Measurements from ENCODE around the gene HSDL2.

DNA sequence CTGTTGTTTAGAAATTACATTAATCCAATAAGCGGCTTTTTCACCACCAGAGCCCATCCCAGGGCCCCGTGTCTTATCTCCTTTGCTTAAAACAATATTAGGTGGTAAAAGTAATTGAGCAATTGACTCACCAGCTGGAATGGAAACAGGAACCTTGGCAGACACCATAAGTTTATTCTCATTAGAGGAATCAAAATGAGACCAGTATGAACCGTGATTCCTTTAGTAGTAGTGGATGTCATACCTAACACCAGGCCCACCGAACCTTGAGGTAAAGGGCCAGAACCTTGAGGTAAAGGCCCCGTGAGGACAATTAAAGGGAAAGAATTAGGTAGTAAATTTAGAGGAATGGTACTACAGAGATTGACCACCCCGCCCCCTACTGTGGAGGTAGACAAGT lies 16.5 kb downstream of the HSDL2 start:
- TF ChIP-seq, protein P1, sequence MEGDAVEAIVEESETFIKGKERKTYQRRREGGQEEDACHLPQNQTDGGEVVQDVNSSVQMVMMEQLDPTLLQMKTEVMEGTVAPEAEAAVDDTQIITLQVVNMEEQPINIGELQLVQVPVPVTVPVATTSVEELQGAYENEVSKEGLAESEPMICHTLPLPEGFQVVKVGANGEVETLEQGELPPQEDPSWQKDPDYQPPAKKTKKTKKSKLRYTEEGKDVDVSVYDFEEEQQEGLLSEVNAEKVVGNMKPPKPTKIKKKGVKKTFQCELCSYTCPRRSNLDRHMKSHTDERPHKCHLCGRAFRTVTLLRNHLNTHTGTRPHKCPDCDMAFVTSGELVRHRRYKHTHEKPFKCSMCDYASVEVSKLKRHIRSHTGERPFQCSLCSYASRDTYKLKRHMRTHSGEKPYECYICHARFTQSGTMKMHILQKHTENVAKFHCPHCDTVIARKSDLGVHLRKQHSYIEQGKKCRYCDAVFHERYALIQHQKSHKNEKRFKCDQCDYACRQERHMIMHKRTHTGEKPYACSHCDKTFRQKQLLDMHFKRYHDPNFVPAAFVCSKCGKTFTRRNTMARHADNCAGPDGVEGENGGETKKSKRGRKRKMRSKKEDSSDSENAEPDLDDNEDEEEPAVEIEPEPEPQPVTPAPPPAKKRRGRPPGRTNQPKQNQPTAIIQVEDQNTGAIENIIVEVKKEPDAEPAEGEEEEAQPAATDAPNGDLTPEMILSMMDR (conservative IDR thresholded peaks at IDR 0.05 in 1 of 2, IDR thresholded peaks at IDR 0.05 in 1 of 2; ENCODE audit: low read depth in 1 of 2, low read length in 2 of 2), result no peak
- no peak for TF ChIP-seq EZH2 (IDR thresholded peaks at IDR 0.05; ENCODE audit: low read length, missing control alignments)

All from fibroblast of lung (primary cell).